Activated T-helper 2 cell treated with anti-CD3 and anti-CD28 coated beads, Interferon-gamma antibody, Interleukin-2, Interleukin-4, amounts not matched to agents 10 μg/mL and 5 μg/mL and 100 μg/mL, durations not matched to agents 14 hours and 24 hours and 36 hours (primary cell): ENCODE results near the gene PRR11. TPM values are rescaled to one million over a fixed set of nuclear protein-coding genes. Genes with fewer than 3 reads are reported as not detected.

Experiments used
- DNase-seq: peaks from one replicate; pipeline ENCODE4 v3.0.0; 2021; ENCODE audit warnings: low spot score
- H3K27ac Mint-ChIP-seq: one replicate; pipeline ENCODE4 v1.8.0; 2021; ENCODE audit warnings: mixed read lengths
- H3K27me3 Mint-ChIP-seq: one replicate; pipeline ENCODE4 v1.8.0; 2021; ENCODE audit warnings: low read depth, mixed read lengths
- H3K36me3 Mint-ChIP-seq: one replicate; pipeline ENCODE4 v1.8.0; 2021; ENCODE audit warnings: low read depth, mixed read lengths
- H3K4me1 Mint-ChIP-seq: one replicate; pipeline ENCODE4 v1.8.0; 2021; ENCODE audit warnings: low read depth, mixed read lengths
- H3K4me3 Mint-ChIP-seq: one replicate; pipeline ENCODE4 v1.8.0; 2021; ENCODE audit warnings: low read depth, mild to moderate bottlenecking, moderate library complexity, mixed read lengths
- H3K9me3 Mint-ChIP-seq: one replicate; pipeline ENCODE4 v1.8.0; 2021; ENCODE audit warnings: mixed read lengths
- intact Hi-C: fragments of 100-400 bp; cut with micrococcal nuclease; formaldehyde crosslinking; loops from one replicate; pipeline ENCODE4 v1.15.1; 2023
- total RNA-seq: library from RNA; stranded (reverse); gene quantifications from 2 replicates; pipeline ENCODE4 v1.2.3, GENCODE V29; 2022

Gene PRR11
- total RNA-seq, 1 donor from 2014 or later, result 51.5 TPM

DNA sequence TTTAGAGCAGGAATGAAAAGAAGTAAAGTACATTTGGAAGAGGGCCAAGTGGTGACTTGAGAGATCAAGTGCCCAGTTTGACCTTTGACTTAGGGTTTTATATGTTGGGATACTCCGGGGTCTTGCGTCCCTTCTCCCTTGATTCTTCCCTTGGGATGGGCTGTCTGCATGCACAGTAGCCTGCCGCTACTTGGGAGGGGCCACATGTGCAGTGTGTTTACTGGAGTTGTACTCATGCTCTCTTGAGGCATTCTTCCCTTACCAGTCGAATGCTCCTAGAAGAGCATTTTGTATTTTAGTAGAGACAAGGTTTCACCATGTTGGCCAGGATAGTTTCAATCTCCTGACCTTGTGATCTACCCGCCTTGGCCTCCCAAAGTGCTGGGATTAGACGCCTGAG lies 88.5 kb downstream of the PRR11 start:
- intact Hi-C loops, result no loop called here
- Mint-ChIP-seq H3K27ac (no peak overlapping the region), H3K36me3 (no peaks in the 10 kb centered on the region), H3K27me3 (no peaks in the 10 kb centered on the region), H3K4me3 (no peak overlapping the region), H3K4me1 (no peaks in the 10 kb centered on the region), H3K9me3 (no peaks in the 10 kb centered on the region)
- DNase-seq, result no peak

Other genes with a start within 250 kb of the PRR11 start
- 28.4 and 31.4 TPM in 2 replicates for gene TRIM37, start 48.9 kb upstream of the PRR11 start, total RNA-seq
- 62.2 and 69.9 TPM in 2 replicates for gene SKA2, start 560 bp upstream of the PRR11 start, total RNA-seq
- gene SMG8, start 54.3 kb downstream of the PRR11 start, total RNA-seq, result 20.6 and 20.8 TPM in 2 replicates
- 2.3 and 2.7 TPM in 2 replicates for gene GDPD1, start 64.8 kb downstream of the PRR11 start, total RNA-seq
- gene YPEL2, start 175.9 kb downstream of the PRR11 start, total RNA-seq, result 5.0 and 5.3 TPM in 2 replicates